Measurements from ENCODE around the gene REL.
A peak's percentile ranks its signal among the peaks of the same experiment; 100 is the strongest.
"Not testable (repeated sequence)": the region's sequence is repeated elsewhere in the genome, so short reads cannot be mapped to it uniquely, and the experiment has no call there.

REL gene

GRCh38 chr2:60926741-60927552 is 45.6 kb downstream of the REL start:
- Histone ChIP-seq H3K4me3 (ENCODE audit: insufficient read depth, low read length, poor library complexity, severe bottlenecking) (no peak overlapping the region), H3K9ac (ENCODE audit: low read length) (no peak overlapping the region), H3K79me2 (ENCODE audit: insufficient read depth, low read length) (peaks cover 58% of the 10 kb centered on the region), H3K36me3 (ENCODE audit: low read length) (peaks cover 79% of the 10 kb centered on the region), H3K27me3 (ENCODE audit: low read length) (no peaks in the 10 kb centered on the region), H4K20me1 (ENCODE audit: low read depth, low read length) (peaks cover 24% of the 10 kb centered on the region), H3F3A (ENCODE audit: insufficient read depth) (peaks cover 67% of the 10 kb centered on the region), H3K4me2 (ENCODE audit: low read depth, low read length, poor library complexity, severe bottlenecking) (no peak overlapping the region), H2AFZ (ENCODE audit: low read depth, low read length, severe bottlenecking) (no peak overlapping the region), H3K27ac (ENCODE audit: low read depth, low read length) (no peak overlapping the region), H3K9me2 (replicated peaks; ENCODE audit: insufficient read depth, low read length) (no peaks in the 10 kb centered on the region), H3K9me3 (ENCODE audit: insufficient read depth, low read length) (no peaks in the 10 kb centered on the region)
- TF ChIP-seq CTCF (IDR thresholded peaks at IDR 0.05; ENCODE audit: insufficient read depth, low read length, poor library complexity, severe bottlenecking) = no peak
- no peak for TF ChIP-seq EZH2phosphoT487 (conservative IDR thresholded peaks at IDR 0.05; ENCODE audit: low read length)

- H4K20me1 ChIP-seq (ENCODE audit: low read depth, low read length) = peaks cover 32% of the 10 kb centered on the region
These were observed 50.7 kb downstream of the REL start for GRCh38 chr2:60932061-60932460.

GRCh38 chr2:60932954-60933353 is 51.6 kb downstream of the REL start:
- Histone ChIP-seq H3F3A (ENCODE audit: insufficient read depth) (peaks cover 73% of the 10 kb centered on the region), H3K27ac (ENCODE audit: low read depth, low read length) (peak overlapping the region; percentile 9; the same call in 1 of the 2 replicates), H2AFZ (ENCODE audit: low read depth, low read length, severe bottlenecking) (no peak overlapping the region), H3K9me2 (replicated peaks; ENCODE audit: insufficient read depth, low read length) (no peaks in the 10 kb centered on the region), H3K79me2 (ENCODE audit: insufficient read depth, low read length) (peaks cover 29% of the 10 kb centered on the region), H3K27me3 (ENCODE audit: low read length) (no peaks in the 10 kb centered on the region), H3K9me3 (ENCODE audit: insufficient read depth, low read length) (no peaks in the 10 kb centered on the region), H3K4me2 (ENCODE audit: low read depth, low read length, poor library complexity, severe bottlenecking) (no peak overlapping the region), H3K9ac (ENCODE audit: low read length) (no peak overlapping the region), H3K4me3 (ENCODE audit: insufficient read depth, low read length, poor library complexity, severe bottlenecking) (no peak overlapping the region), H3K36me3 (ENCODE audit: low read length) (peaks cover 50% of the 10 kb centered on the region), H4K20me1 (ENCODE audit: low read depth, low read length) (peaks cover 32% of the 10 kb centered on the region)
- TF ChIP-seq CTCF (IDR thresholded peaks at IDR 0.05; ENCODE audit: insufficient read depth, low read length, poor library complexity, severe bottlenecking) (no peak), EZH2phosphoT487 (conservative IDR thresholded peaks at IDR 0.05; ENCODE audit: low read length) (no peak)

More at GRCh38 chr2:60932061-60932460, 50.7 kb downstream of the REL start:
- not testable (repeated sequence) for H2AFZ ChIP-seq (ENCODE audit: low read depth, low read length, severe bottlenecking); H3K27me3 ChIP-seq (ENCODE audit: low read length); H3K27ac ChIP-seq (ENCODE audit: low read depth, low read length); H3K4me2 ChIP-seq (ENCODE audit: low read depth, low read length, poor library complexity, severe bottlenecking); H3K9ac ChIP-seq (ENCODE audit: low read length); H3K9me2 ChIP-seq (replicated peaks; ENCODE audit: insufficient read depth, low read length); H3K4me3 ChIP-seq (ENCODE audit: insufficient read depth, low read length, poor library complexity, severe bottlenecking); H3K9me3 ChIP-seq (ENCODE audit: insufficient read depth, low read length)
- Histone ChIP-seq H3F3A (ENCODE audit: insufficient read depth) (peaks cover 73% of the 10 kb centered on the region), H3K36me3 (ENCODE audit: low read length) (peaks cover 59% of the 10 kb centered on the region), H3K79me2 (ENCODE audit: insufficient read depth, low read length) (peaks cover 38% of the 10 kb centered on the region)

- H3K9me3 ChIP-seq (ENCODE audit: insufficient read depth, low read length) = no peaks in the 10 kb centered on the region
- H3F3A ChIP-seq (ENCODE audit: insufficient read depth) = peaks cover 86% of the 10 kb centered on the region
- no peak overlapping the region for H3K4me2 ChIP-seq (ENCODE audit: low read depth, low read length, poor library complexity, severe bottlenecking)
- no peaks in the 10 kb centered on the region for H3K27me3 ChIP-seq (ENCODE audit: low read length)
- H3K27ac ChIP-seq (ENCODE audit: low read depth, low read length) = peak overlapping the region; percentile 15; the same call in 1 of the 2 replicates
- H3K79me2 ChIP-seq (ENCODE audit: insufficient read depth, low read length) = peaks cover 29% of the 10 kb centered on the region
- no peaks in the 10 kb centered on the region for H3K9me2 ChIP-seq (replicated peaks; ENCODE audit: insufficient read depth, low read length)
- no peak for TF ChIP-seq CTCF (IDR thresholded peaks at IDR 0.05; ENCODE audit: insufficient read depth, low read length, poor library complexity, severe bottlenecking)
- TF ChIP-seq EZH2phosphoT487 (conservative IDR thresholded peaks at IDR 0.05; ENCODE audit: low read length) = no peak
- H4K20me1 ChIP-seq (ENCODE audit: low read depth, low read length) = peaks cover 32% of the 10 kb centered on the region
- no peak overlapping the region for H3K4me3 ChIP-seq (ENCODE audit: insufficient read depth, low read length, poor library complexity, severe bottlenecking)
- peaks cover 49% of the 10 kb centered on the region for H3K36me3 ChIP-seq (ENCODE audit: low read length)
- H2AFZ ChIP-seq (ENCODE audit: low read depth, low read length, severe bottlenecking) = no peak overlapping the region
- no peak overlapping the region for H3K9ac ChIP-seq (ENCODE audit: low read length)
These were observed 52.9 kb downstream of the REL start for GRCh38 chr2:60934165-60934722.
